GM12878 (cell line): ENCODE results near the gene MRPL23. TPM values are rescaled to one million over a fixed set of nuclear protein-coding genes. Genes with fewer than 3 reads are reported as not detected.

Source experiments
- ATAC-seq: fragments of 200-7000 bp; cut with Tn5 transposase; 3 replicates; pipeline ENCODE4 v1.9.1; 2020; ENCODE audit warnings: mild to moderate bottlenecking, moderate library complexity
- BruUV-seq: library from RNA; stranded (reverse); fragments of 400-500 nt; replicated peaks from 2 replicates; lab custom pipeline; 2021; lab: Mats Ljungman, UMichigan
- CTCF ChIA-PET: fragments of 300-600 bp; sonication (Branson Sonifier 250); formaldehyde crosslinking; extraction: SDS; loops from one replicate; lab custom pipeline; 2021; ENCODE audit warnings: inconsistent platforms; lab: Yijun Ruan, JAX
- POLR2A ChIA-PET: fragments of 350-600 bp; formaldehyde crosslinking; extraction: SDS; loops from one replicate; lab custom pipeline; 2021; ENCODE audit warnings: inconsistent platforms; lab: Charles Lee
- RAD21 ChIA-PET: fragments of 300-600 bp; sonication (Branson Sonifier 250); formaldehyde crosslinking; loops from one replicate; lab custom pipeline; 2023; ENCODE audit warnings: antibody characterized with exemption; ENCODE audit not compliant: unreplicated experiment; lab: Charles Lee
- SMC1A ChIA-PET: fragments of 300-600 bp; sonication (Branson Sonifier 250); formaldehyde crosslinking; loops from one replicate; lab custom pipeline; 2023; ENCODE audit not compliant: unreplicated experiment, uncharacterized antibody; lab: Charles Lee
- DNase-seq: peaks from one replicate; pipeline ENCODE4 v3.0.0-alpha.2; 2011; ENCODE audit warnings: low read depth, low spot score
- FAIRE-seq: peaks from 3 replicates; lab custom pipeline; 2011; peaks lifted over from hg19 to GRCh38; lab: Jason Lieb, UNC
- H2AFZ ChIP-seq: 2 replicates; pipeline ENCODE4 v1.6.0; 2011; ENCODE audit warnings: low read depth, low read length, control low read depth; ENCODE audit not compliant: control insufficient read depth
- H3K27ac ChIP-seq: 2 replicates; pipeline ENCODE4 v1.5.1; 2011; ENCODE audit warnings: control low read depth; ENCODE audit not compliant: control insufficient read depth, insufficient read depth
- H3K27me3 ChIP-seq, 2 experiments: replicated peaks in 1 of 2; 2 replicates each; pipeline versions ENCODE4 v1.6.0 to v1.6.1; 2011; ENCODE audit warnings: low read length in 1 of 2; ENCODE audit not compliant: control insufficient read depth in 2 of 2, insufficient read depth in 2 of 2
- H3K36me3 ChIP-seq, 2 experiments: 2 replicates each; pipeline ENCODE4 v1.5.1; 2011; ENCODE audit warnings: low read length in 1 of 2; ENCODE audit not compliant: control insufficient read depth in 2 of 2, insufficient read depth in 2 of 2
- H3K4me1 ChIP-seq: 2 replicates; pipeline ENCODE4 v1.6.1; 2011; ENCODE audit warnings: mild to moderate bottlenecking, low read length, moderate library complexity, mixed read lengths; ENCODE audit not compliant: control insufficient read depth, insufficient read depth
- H3K4me2 ChIP-seq: 2 replicates; pipeline ENCODE4 v1.6.0; 2011; ENCODE audit warnings: control low read depth; ENCODE audit not compliant: control insufficient read depth, insufficient read depth
- H3K4me3 ChIP-seq: fragments of 200-600 bp; sonication (generic); 2 replicates; pipeline ENCODE4 v1.5.1; 2016
- H3K79me2 ChIP-seq: 2 replicates; pipeline ENCODE4 v1.6.0; 2011; ENCODE audit warnings: low read length; ENCODE audit not compliant: control insufficient read depth, insufficient read depth
- H3K9ac ChIP-seq: 2 replicates; pipeline ENCODE4 v1.8.0; 2011; ENCODE audit warnings: low read length, control low read depth, mixed read lengths; ENCODE audit not compliant: control insufficient read depth, insufficient read depth
- H3K9me3 ChIP-seq: replicated peaks from 3 replicates; pipeline ENCODE4 v1.5.1; 2011; ENCODE audit warnings: mild to moderate bottlenecking, low read length; ENCODE audit not compliant: control insufficient read depth, insufficient read depth
- H4K20me1 ChIP-seq: 2 replicates; pipeline ENCODE4 v1.6.0; 2011; ENCODE audit not compliant: control insufficient read depth, insufficient read depth
- CBFB ChIP-seq: IDR thresholded peaks from 2 replicates; pipeline ENCODE4 v1.6.1; 2016; ENCODE audit warnings: antibody characterized with exemption, low read depth
- CREM ChIP-seq: IDR thresholded peaks from 2 replicates; pipeline ENCODE4 v1.6.1; 2014; ENCODE audit warnings: antibody characterized with exemption, low read depth
- HCFC1 ChIP-seq: fragments of 150-350 bp; IDR thresholded peaks from 2 replicates; pipeline ENCODE4 v1.6.1; 2014; ENCODE audit warnings: low read length
- MEF2A ChIP-seq: IDR thresholded peaks from 2 replicates; pipeline ENCODE4 v1.6.1; 2011; ENCODE audit warnings: low read depth, mild to moderate bottlenecking, low read length, moderate library complexity; ENCODE audit not compliant: insufficient read depth
- NR2C1 ChIP-seq: fragments of 450-650 bp; IDR thresholded peaks from 2 replicates; pipeline ENCODE4 v1.6.1; 2017; ENCODE audit warnings: antibody characterized with exemption, mild to moderate bottlenecking, moderate library complexity
- TAF1 ChIP-seq: IDR thresholded peaks from 2 replicates; pipeline ENCODE4 v1.6.1; 2011; ENCODE audit warnings: mild to moderate bottlenecking, low read depth, low read length, borderline replicate concordance
- YY1 ChIP-seq: IDR thresholded peaks from 2 replicates; pipeline ENCODE4 v1.6.1; 2011; ENCODE audit warnings: low read depth, mild to moderate bottlenecking, low read length
- ZBED1 ChIP-seq: IDR thresholded peaks from 2 replicates; pipeline ENCODE4 v1.6.1; 2016; ENCODE audit warnings: borderline replicate concordance
- WGBS: methylation state at CpG from one replicate; pipeline ENCODE4 v1.1.6; 2016; ENCODE audit warnings: low lambda C conversion rate; ENCODE audit not compliant: insufficient replicate concordance, insufficient coverage; ENCODE audit errors: missing lambda C conversion rate; 5-methylcytosine and 5-hydroxymethylcytosine counted together
- in situ Hi-C: fragments of 300-500 bp; cut with MboI; formaldehyde crosslinking; loops from 9 replicates; pipeline ENCODE4 v1.14.3; 2018; ENCODE audit warnings: mixed read lengths
- intact Hi-C: fragments of 100-400 bp; cut with micrococcal nuclease; formaldehyde crosslinking; loops from one replicate; pipeline ENCODE4 v1.14.2; 2022; ENCODE audit not compliant: unreplicated experiment
- polyA plus RNA-seq, 11 experiments: library from polyadenylated mRNA; depleted of rRNA in 4 of 11; unstranded in 6 of 11; stranded (reverse) in 5 of 11; fragments of >200 nt; fragmentation: Nextera tagmentation in 4 of 11; fragmentation: Illumina TruSeq in 1 of 11; extraction: Ambion mirVana in 4 of 11; extraction: Trizol in 1 of 11; gene quantifications; 1 replicate in 1 of 11; 2 replicates in 10 of 11; pipeline versions ENCODE4 v1.2.1 to v1.2.3, GENCODE V29; 2011 to 2016; ENCODE audit warnings: inconsistent platforms in 2 of 11, missing spikeins in 2 of 11, low read depth in 1 of 11
- total RNA-seq, 4 experiments: library from RNA; depleted of rRNA in 3 of 4; stranded (reverse); fragments of >200 nt in 3 of 4; fragmentation: Illumina TruSeq in 1 of 4; extraction: Trizol in 1 of 4; gene quantifications; 2 replicates each; pipeline versions ENCODE4 v1.2.1 to v1.2.3, GENCODE V29; 2013 to 2021
- TF ChIP-seq, protein P1 (sequence below): IDR thresholded peaks from 2 replicates; pipeline ENCODE4 v1.6.1; 2012; ENCODE audit warnings: improper control_type of control experiment, low read depth, low read length; ENCODE audit not compliant: insufficient replicate concordance
- TF ChIP-seq, protein P2 (sequence below): fragments of 450-650 bp; IDR thresholded peaks from 2 replicates; pipeline ENCODE4 v1.6.1; 2018; ENCODE audit warnings: mild to moderate bottlenecking, low read depth, moderate library complexity; ENCODE audit not compliant: partially characterized antibody
- TF ChIP-seq, protein P3 (sequence below): fragments of 450-650 bp; formaldehyde crosslinking; IDR thresholded peaks from 2 replicates; pipeline ENCODE4 v1.5.0; 2022; ENCODE audit warnings: mild to moderate bottlenecking, missing genetic modification characterization

MRPL23 gene
- total and polyA plus RNA-seq, 10 of the 15 experiments (the other 5 are each of a cell fraction or from before 2014, with no cell fraction given): 1.6 to 207 (median 126) TPM

DNA sequence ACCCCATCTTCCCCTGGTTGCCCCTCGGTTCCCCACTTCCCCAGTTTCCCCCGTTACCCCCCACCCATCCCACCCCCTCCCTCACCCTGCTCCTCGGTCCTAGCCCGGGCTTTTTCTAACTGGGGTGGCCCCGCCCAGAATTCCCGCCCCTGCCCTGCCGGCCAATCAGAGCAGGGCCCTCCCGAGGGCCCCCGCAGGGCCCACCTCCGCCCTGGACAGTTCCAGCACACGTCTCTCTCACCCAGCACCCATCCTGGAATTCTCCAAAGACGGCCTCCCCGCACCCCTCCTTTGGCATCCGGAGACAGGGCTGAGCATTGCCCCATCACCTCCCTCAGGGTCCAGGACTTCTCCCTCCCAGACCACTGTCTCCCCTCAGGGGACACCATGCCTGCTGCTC is 50.6 kb downstream of the MRPL23 start, which contains the start of gene H19 (continued):
- TF ChIP-seq, protein P1, sequence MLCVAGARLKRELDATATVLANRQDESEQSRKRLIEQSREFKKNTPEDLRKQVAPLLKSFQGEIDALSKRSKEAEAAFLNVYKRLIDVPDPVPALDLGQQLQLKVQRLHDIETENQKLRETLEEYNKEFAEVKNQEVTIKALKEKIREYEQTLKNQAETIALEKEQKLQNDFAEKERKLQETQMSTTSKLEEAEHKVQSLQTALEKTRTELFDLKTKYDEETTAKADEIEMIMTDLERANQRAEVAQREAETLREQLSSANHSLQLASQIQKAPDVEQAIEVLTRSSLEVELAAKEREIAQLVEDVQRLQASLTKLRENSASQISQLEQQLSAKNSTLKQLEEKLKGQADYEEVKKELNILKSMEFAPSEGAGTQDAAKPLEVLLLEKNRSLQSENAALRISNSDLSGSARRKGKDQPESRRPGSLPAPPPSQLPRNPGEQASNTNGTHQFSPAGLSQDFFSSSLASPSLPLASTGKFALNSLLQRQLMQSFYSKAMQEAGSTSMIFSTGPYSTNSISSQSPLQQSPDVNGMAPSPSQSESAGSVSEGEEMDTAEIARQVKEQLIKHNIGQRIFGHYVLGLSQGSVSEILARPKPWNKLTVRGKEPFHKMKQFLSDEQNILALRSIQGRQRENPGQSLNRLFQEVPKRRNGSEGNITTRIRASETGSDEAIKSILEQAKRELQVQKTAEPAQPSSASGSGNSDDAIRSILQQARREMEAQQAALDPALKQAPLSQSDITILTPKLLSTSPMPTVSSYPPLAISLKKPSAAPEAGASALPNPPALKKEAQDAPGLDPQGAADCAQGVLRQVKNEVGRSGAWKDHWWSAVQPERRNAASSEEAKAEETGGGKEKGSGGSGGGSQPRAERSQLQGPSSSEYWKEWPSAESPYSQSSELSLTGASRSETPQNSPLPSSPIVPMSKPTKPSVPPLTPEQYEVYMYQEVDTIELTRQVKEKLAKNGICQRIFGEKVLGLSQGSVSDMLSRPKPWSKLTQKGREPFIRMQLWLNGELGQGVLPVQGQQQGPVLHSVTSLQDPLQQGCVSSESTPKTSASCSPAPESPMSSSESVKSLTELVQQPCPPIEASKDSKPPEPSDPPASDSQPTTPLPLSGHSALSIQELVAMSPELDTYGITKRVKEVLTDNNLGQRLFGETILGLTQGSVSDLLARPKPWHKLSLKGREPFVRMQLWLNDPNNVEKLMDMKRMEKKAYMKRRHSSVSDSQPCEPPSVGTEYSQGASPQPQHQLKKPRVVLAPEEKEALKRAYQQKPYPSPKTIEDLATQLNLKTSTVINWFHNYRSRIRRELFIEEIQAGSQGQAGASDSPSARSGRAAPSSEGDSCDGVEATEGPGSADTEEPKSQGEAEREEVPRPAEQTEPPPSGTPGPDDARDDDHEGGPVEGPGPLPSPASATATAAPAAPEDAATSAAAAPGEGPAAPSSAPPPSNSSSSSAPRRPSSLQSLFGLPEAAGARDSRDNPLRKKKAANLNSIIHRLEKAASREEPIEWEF: no peak
- TF ChIP-seq HCFC1: no peak
- TF ChIP-seq, protein P2, sequence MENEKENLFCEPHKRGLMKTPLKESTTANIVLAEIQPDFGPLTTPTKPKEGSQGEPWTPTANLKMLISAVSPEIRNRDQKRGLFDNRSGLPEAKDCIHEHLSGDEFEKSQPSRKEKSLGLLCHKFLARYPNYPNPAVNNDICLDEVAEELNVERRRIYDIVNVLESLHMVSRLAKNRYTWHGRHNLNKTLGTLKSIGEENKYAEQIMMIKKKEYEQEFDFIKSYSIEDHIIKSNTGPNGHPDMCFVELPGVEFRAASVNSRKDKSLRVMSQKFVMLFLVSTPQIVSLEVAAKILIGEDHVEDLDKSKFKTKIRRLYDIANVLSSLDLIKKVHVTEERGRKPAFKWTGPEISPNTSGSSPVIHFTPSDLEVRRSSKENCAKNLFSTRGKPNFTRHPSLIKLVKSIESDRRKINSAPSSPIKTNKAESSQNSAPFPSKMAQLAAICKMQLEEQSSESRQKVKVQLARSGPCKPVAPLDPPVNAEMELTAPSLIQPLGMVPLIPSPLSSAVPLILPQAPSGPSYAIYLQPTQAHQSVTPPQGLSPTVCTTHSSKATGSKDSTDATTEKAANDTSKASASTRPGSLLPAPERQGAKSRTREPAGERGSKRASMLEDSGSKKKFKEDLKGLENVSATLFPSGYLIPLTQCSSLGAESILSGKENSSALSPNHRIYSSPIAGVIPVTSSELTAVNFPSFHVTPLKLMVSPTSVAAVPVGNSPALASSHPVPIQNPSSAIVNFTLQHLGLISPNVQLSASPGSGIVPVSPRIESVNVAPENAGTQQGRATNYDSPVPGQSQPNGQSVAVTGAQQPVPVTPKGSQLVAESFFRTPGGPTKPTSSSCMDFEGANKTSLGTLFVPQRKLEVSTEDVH: no peak

DNA sequence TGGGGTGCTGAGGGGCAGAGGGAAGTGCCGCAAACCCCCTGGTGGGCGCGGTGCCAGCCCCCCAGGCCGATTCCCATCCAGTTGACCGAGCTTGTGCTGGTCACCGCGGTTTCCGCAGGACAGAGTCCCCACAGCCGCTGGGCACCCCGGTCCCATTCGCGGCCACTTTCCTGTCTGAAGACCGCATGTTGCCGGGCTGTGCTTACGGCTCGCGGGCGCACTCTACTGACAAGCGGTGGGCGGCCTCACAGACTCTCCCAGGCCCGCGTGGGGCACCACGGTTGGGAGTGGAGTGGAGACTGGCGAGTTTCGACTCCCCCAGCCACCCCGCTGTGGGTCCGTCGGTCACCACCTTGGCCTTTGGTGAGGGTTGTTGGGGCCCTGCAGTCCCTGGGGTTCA is 51.2 kb downstream of the MRPL23 start:
- POLR2A ChIA-PET: no interaction called here
- Histone ChIP-seq H3K27me3 (no peaks in the 10 kb centered on the region), H3K4me3 (no peak overlapping the region), H3K9ac (no peak overlapping the region), H3K9me3 (no peaks in the 10 kb centered on the region), H4K20me1 (no peaks in the 10 kb centered on the region), H3K79me2 (no peaks in the 10 kb centered on the region), H3K36me3 (no peaks in the 10 kb centered on the region), H3K4me2 (no peak overlapping the region), H3K27ac (no peak overlapping the region), H3K4me1 (no peaks in the 10 kb centered on the region), H2AFZ (no peak overlapping the region)
- peak; percentile 62; the same call in 2 of the 3 replicates for ATAC-seq
- intact Hi-C loops (no loop called here), in situ Hi-C loops (no loop called here)
- BruUV-seq: no TSS peak
- CTCF ChIA-PET: interaction anchor here (0.6 kb wide), 1 partner anchor 13 kb away, joined by 3 read pairs; no protein-coding TSS in a partner anchor
- WGBS: no CpG with 5 or more reads among the region's 28 CpGs
- no peak for DNase-seq
- RAD21 ChIA-PET: no interaction called here
- FAIRE-seq: no peak
- SMC1A ChIA-PET: no interaction called here
- TF ChIP-seq YY1 (no peak), NR2C1 (no peak), MEF2A (no peak), ZBED1 (no peak), TAF1 (no peak), CBFB (no peak), CREM (no peak)
- TF ChIP-seq, protein P3, sequence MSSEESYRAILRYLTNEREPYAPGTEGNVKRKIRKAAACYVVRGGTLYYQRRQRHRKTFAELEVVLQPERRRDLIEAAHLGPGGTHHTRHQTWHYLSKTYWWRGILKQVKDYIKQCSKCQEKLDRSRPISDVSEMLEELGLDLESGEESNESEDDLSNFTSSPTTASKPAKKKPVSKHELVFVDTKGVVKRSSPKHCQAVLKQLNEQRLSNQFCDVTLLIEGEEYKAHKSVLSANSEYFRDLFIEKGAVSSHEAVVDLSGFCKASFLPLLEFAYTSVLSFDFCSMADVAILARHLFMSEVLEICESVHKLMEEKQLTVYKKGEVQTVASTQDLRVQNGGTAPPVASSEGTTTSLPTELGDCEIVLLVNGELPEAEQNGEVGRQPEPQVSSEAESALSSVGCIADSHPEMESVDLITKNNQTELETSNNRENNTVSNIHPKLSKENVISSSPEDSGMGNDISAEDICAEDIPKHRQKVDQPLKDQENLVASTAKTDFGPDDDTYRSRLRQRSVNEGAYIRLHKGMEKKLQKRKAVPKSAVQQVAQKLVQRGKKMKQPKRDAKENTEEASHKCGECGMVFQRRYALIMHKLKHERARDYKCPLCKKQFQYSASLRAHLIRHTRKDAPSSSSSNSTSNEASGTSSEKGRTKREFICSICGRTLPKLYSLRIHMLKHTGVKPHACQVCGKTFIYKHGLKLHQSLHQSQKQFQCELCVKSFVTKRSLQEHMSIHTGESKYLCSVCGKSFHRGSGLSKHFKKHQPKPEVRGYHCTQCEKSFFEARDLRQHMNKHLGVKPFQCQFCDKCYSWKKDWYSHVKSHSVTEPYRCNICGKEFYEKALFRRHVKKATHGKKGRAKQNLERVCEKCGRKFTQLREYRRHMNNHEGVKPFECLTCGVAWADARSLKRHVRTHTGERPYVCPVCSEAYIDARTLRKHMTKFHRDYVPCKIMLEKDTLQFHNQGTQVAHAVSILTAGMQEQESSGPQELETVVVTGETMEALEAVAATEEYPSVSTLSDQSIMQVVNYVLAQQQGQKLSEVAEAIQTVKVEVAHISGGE: no peak
